Left renal cortex interstitium (tissue), 4 donors: ENCODE measurements around the gene ZNF440. TPM values are rescaled to one million over a fixed set of nuclear protein-coding genes. Genes with fewer than 3 reads are reported as not detected.

ENCODE experiments used
- DNase-seq, 4 donors: peaks; one replicate each; pipeline ENCODE4 v3.0.0-alpha.2; 2013; ENCODE audit warnings: low read depth in 4 of 4, low spot score in 2 of 4, missing footprints in 1 of 4
- polyA plus RNA-seq, 4 donors: library from polyadenylated mRNA; unstranded; fragments of 120-200 nt; gene quantifications; one replicate each; pipeline ENCODE4 v1.2.1, GENCODE V29; 2013; ENCODE audit not compliant: insufficient read length in 4 of 4

ZNF440 gene
- polyA plus RNA-seq, 4 donors: 11.8 to 26.0 (median 16.2) TPM

DNA sequence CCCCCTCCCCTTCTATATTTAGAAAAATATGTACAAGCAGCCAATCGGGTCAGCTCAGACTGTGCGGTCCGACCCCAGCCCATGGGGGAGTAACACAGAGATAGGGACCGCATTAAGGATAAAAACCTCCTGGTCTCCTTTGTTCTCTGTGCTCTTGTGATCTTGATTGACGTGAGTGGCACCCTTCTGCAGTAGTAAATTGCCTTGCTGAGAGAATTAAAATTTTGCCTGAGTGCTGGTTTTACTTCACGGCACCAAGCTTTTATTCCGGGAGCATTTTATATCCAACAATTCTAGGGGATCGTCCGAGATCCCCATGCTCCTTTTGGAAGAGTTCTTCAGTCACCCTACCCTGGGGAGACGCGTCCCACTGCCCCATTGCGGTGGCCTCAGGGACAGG is 66.5 kb downstream of the ZNF440 start:
- no peak for DNase-seq

DNA sequence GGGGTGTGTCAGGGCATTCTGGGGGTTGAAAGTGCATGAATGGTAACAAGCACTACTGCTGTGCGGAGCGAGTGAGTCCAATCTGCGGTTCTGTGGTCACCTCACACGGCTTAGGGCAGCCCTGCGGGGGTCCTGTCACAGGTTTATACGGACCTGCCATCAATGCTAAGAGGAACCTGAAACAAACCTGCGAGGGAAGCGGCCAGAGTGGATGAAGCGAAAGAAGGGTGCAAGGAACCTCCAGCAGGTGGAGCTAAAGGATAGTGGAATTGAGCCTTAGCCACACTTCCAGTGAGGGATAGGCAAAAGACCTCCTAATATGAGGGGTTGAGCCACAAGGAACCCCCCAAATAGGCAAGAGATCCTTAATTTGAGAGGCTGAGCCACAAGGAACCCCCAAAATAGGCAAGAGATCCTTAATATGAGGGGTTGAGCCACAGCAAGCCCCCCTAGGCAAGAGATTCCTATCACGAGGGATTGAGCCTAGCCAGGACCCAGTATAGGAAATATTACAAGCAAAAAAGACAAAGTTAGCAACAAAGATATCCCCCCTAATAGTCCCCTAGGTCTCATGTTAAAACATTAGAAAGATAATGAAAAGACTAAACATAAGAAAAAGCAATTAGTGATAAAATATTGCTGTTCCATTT is 67.2 kb downstream of the ZNF440 start:
- DNase-seq: peak; percentile 23 to 54 (median 30)

DNA sequence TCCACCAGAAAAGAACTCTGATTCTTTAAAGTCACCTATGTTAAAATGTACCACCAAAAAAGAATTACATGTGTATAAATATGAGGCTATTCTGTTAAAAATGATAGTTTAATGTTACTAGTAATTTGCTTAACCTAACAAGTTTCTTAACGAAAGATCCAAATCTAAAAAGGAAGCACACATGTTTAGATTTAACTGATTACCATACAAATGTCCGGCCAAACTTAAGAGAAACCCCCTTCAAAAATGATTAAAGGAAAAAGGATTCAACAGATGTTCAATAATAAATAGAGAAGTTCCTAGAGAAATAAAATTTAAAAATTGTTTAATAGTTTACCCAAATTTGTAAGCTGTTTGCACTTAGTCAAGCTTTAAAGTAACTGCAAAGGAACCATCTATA is 68.5 kb downstream of the ZNF440 start:
- DNase-seq: no peak

Other genes with a start within 250 kb of the ZNF440 start
- 10 to 100 TPM; 11.7 to 20.6 (median 13.4) TPM for gene ACP5, start 236.6 kb upstream of the ZNF440 start, polyA plus RNA-seq
- gene ZNF627, start 216.8 kb upstream of the ZNF440 start, polyA plus RNA-seq: 10 to 100 TPM; 37.8 to 51.9 (median 45.6) TPM
- gene ZNF823, start 75.3 kb upstream of the ZNF440 start, polyA plus RNA-seq: 10 to 100 TPM in 3 of 4 donors, 1 to 10 TPM in 1; 9.1 to 13.9 (median 10.4) TPM
- 10 to 100 TPM; 12.9 to 19.7 (median 15.1) TPM for gene ZNF441, start 47.3 kb upstream of the ZNF440 start, polyA plus RNA-seq
- 1 to 10 TPM; 3.4 to 5.7 (median 4.4) TPM for gene ZNF491, start 15.8 kb upstream of the ZNF440 start, polyA plus RNA-seq
- gene ZNF439, start 34.5 kb downstream of the ZNF440 start, polyA plus RNA-seq: 10 to 100 TPM; 17.0 to 30.8 (median 21.4) TPM
- 10 to 100 TPM; 14.1 to 32.2 (median 20.0) TPM for gene ZNF69, start 73.5 kb downstream of the ZNF440 start, polyA plus RNA-seq
- gene ZNF700, start 110.8 kb downstream of the ZNF440 start, polyA plus RNA-seq: 10 to 100 TPM; 12.5 to 29.1 (median 17.5) TPM
- 10 to 100 TPM in 1 of 4 donors, 1 to 10 TPM in 3; 7.4 to 12.5 (median 8.3) TPM for gene ZNF763, start 150.8 kb downstream of the ZNF440 start, polyA plus RNA-seq
- 10 to 100 TPM; 13.8 to 25.6 (median 16.6) TPM for gene ZNF433, start 221.4 kb downstream of the ZNF440 start, polyA plus RNA-seq
- 1 to 10 TPM; 1.3 to 2.4 (median 2.0) TPM for gene ZNF878, start 238.7 kb downstream of the ZNF440 start, polyA plus RNA-seq